Right lobe of liver (tissue), 4 donors: ENCODE results near the gene ERC2.

ENCODE experiments used
- POLR2A ChIP-seq: fragments of 450-650 bp; IDR thresholded peaks from one replicate; pipeline ENCODE4 v1.6.1; 2017; ENCODE audit warnings: antibody characterized with exemption, mild to moderate bottlenecking
- TF ChIP-seq, protein P1 (sequence below), 4 donors: fragments of 200-600 bp in 3 of 4; fragments of 450-650 bp in 1 of 4; IDR thresholded peaks; one replicate each; pipeline versions ENCODE4 v1.5.1 to v1.8.0; 2016 to 2022; ENCODE audit warnings: antibody characterized with exemption in 4 of 4, mild to moderate bottlenecking in 2 of 4
- donor health status: DM: no; HTN: no; CAD: no.
- donor health status: DM: no; HTN: no; CAD: no.
- donor health status: DM: no; HTN: yes; CAD: no.

DNA sequence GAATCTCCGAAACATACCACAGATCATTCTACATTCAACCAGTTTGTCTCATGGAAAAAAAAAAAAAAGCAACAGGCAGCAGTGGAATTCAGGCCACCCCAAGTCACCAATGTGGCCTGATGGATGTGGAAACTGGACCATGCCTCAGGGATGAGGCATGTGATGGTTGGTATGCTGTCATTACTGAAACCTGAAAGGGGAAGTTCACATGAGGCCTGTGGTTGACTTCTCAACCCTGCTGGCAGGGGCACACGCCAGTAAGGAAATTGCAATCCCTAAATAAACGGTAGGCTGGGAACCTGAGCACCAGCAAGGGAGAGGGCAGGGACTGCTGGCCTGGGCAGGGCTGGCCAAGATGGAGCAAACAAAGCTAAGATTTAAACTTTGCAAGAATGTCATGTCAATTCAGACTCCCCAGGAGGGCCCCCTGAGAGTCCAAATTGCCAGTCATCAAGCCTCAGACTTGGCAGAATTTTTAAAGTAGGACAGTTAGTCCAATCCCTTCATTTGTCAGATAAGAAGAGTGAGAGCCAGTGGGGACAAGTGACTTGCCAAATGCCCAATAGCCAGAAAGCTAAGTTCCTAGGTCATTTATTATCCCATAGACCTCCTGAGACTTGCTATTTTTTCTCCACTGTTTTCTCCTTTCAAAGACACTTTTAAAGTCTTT lies 310.4 kb downstream of the ERC2 start:
- no peak for TF ChIP-seq POLR2A
- TF ChIP-seq, protein P1, sequence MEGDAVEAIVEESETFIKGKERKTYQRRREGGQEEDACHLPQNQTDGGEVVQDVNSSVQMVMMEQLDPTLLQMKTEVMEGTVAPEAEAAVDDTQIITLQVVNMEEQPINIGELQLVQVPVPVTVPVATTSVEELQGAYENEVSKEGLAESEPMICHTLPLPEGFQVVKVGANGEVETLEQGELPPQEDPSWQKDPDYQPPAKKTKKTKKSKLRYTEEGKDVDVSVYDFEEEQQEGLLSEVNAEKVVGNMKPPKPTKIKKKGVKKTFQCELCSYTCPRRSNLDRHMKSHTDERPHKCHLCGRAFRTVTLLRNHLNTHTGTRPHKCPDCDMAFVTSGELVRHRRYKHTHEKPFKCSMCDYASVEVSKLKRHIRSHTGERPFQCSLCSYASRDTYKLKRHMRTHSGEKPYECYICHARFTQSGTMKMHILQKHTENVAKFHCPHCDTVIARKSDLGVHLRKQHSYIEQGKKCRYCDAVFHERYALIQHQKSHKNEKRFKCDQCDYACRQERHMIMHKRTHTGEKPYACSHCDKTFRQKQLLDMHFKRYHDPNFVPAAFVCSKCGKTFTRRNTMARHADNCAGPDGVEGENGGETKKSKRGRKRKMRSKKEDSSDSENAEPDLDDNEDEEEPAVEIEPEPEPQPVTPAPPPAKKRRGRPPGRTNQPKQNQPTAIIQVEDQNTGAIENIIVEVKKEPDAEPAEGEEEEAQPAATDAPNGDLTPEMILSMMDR (IDR thresholded peaks at IDR 0.05) = no peak
